ENCODE measurements around the gene SMG5.

The SMG5 gene

GRCh38 chr1:156211243-156211642, 71.4 kb downstream of the SMG5 start:
- TF ChIP-seq POLR2AphosphoS5 (IDR thresholded peaks at IDR 0.05; ENCODE audit: borderline replicate concordance, low read depth, low read length) (no peak), FOXP2 (optimal IDR thresholded peaks at IDR 0.05; ENCODE audit: control extremely low read depth, extremely low read length, insufficient read depth) (no peak), EZH2 (IDR thresholded peaks at IDR 0.05) (no peak)
- Histone ChIP-seq H3K27ac (no peak overlapping the region), H3K36me3 (ENCODE audit: insufficient read depth, low read length) (peaks cover 8% of the 10 kb centered on the region), H3K9ac (ENCODE audit: insufficient read length) (no peak overlapping the region), H3K9me3 (ENCODE audit: low read depth, low read length) (no peaks in the 10 kb centered on the region), H3K4me3 (no peak overlapping the region)
- no peak for DNase-seq (ENCODE audit: low read depth, low spot score)

- no peak overlapping the region for H3K4me3 ChIP-seq
- TF ChIP-seq POLR2AphosphoS5 (IDR thresholded peaks at IDR 0.05; ENCODE audit: borderline replicate concordance, low read depth, low read length): no peak
- TF ChIP-seq FOXP2 (optimal IDR thresholded peaks at IDR 0.05; ENCODE audit: control extremely low read depth, extremely low read length, insufficient read depth): no peak
- no peak for TF ChIP-seq EZH2 (IDR thresholded peaks at IDR 0.05)
- no peak overlapping the region for H3K9ac ChIP-seq (ENCODE audit: insufficient read length)
- H3K27ac ChIP-seq: no peak overlapping the region
- H3K36me3 ChIP-seq (ENCODE audit: insufficient read depth, low read length): peaks cover 7% of the 10 kb centered on the region; the same call in 1 of the 2 replicates
- H3K9me3 ChIP-seq (ENCODE audit: low read depth, low read length): no peaks in the 10 kb centered on the region
- DNase-seq (ENCODE audit: low read depth, low spot score): no peak
These were observed 77.9 kb downstream of the SMG5 start for GRCh38 chr1:156204686-156205085.

GRCh38 chr1:156203331-156203730, 79.3 kb downstream of the SMG5 start:
- TF ChIP-seq FOXP2 (optimal IDR thresholded peaks at IDR 0.05; ENCODE audit: control extremely low read depth, extremely low read length, insufficient read depth): no peak
- no peak for TF ChIP-seq POLR2AphosphoS5 (IDR thresholded peaks at IDR 0.05; ENCODE audit: borderline replicate concordance, low read depth, low read length)
- no peak for TF ChIP-seq EZH2 (IDR thresholded peaks at IDR 0.05)
- Histone ChIP-seq H3K27ac (no peak overlapping the region), H3K9me3 (ENCODE audit: low read depth, low read length) (no peaks in the 10 kb centered on the region), H3K9ac (ENCODE audit: insufficient read length) (no peak overlapping the region), H3K4me3 (no peak overlapping the region), H3K36me3 (ENCODE audit: insufficient read depth, low read length) (peaks cover 9% of the 10 kb centered on the region; the same call in 1 of the 2 replicates)
- no peak for DNase-seq (ENCODE audit: low read depth, low spot score)

- DNase-seq (ENCODE audit: low read depth, low spot score): no peak
- no peak overlapping the region for H3K9ac ChIP-seq (ENCODE audit: insufficient read length)
- H3K4me3 ChIP-seq: no peak overlapping the region
- TF ChIP-seq FOXP2 (optimal IDR thresholded peaks at IDR 0.05; ENCODE audit: control extremely low read depth, extremely low read length, insufficient read depth) (no peak), EZH2 (IDR thresholded peaks at IDR 0.05) (no peak), POLR2AphosphoS5 (IDR thresholded peaks at IDR 0.05; ENCODE audit: borderline replicate concordance, low read depth, low read length) (no peak)
- H3K27ac ChIP-seq: no peak overlapping the region
- peaks cover 9% of the 10 kb centered on the region; the same call in 1 of the 2 replicates for H3K36me3 ChIP-seq (ENCODE audit: insufficient read depth, low read length)
- no peaks in the 10 kb centered on the region for H3K9me3 ChIP-seq (ENCODE audit: low read depth, low read length)
These were observed 82.6 kb downstream of the SMG5 start for GRCh38 chr1:156200044-156200443.

Measured in SK-N-MC (cell line).